Measurements from ENCODE around the gene EML4.

EML4 gene

GRCh38 chr2:42196403-42197267, 27.5 kb downstream of the EML4 start:
- no peak for DNase-seq (ENCODE audit: low read depth in 3 of 3)

GRCh38 chr2:42197792-42198191, 28.6 kb downstream of the EML4 start:
- DNase-seq (ENCODE audit: low read depth in 3 of 3), result no peak

GRCh38 chr2:42198466-42198865, 29.3 kb downstream of the EML4 start:
- no peak for DNase-seq (ENCODE audit: low read depth in 3 of 3)

GRCh38 chr2:42199002-42199401, 29.8 kb downstream of the EML4 start:
- DNase-seq (ENCODE audit: low read depth in 3 of 3), result no peak

- no peak for DNase-seq (ENCODE audit: low read depth in 3 of 3)
Measured at GRCh38 chr2:42199626-42200025, 30.5 kb downstream of the EML4 start.

GRCh38 chr2:42200926-42201855, 32.0 kb downstream of the EML4 start:
- DNase-seq (ENCODE audit: low read depth in 3 of 3), result no peak

GRCh38 chr2:42202634-42203008, 33.5 kb downstream of the EML4 start:
- no peak for DNase-seq (ENCODE audit: low read depth in 3 of 3)

GRCh38 chr2:42203792-42204191, 34.6 kb downstream of the EML4 start:
- no peak for DNase-seq (ENCODE audit: low read depth in 3 of 3)

GRCh38 chr2:42205337-42205736, 36.2 kb downstream of the EML4 start:
- no peak for DNase-seq (ENCODE audit: low read depth in 3 of 3)

- no peak for DNase-seq (ENCODE audit: low read depth in 3 of 3)
Measured at GRCh38 chr2:42207826-42208225, 38.7 kb downstream of the EML4 start.

- DNase-seq (ENCODE audit: low read depth in 3 of 3), result no peak
Measured at GRCh38 chr2:42210203-42210602, 41.0 kb downstream of the EML4 start.

- no peak for DNase-seq (ENCODE audit: low read depth in 3 of 3)
Measured at GRCh38 chr2:42211291-42211690, 42.1 kb downstream of the EML4 start.

GRCh38 chr2:42214669-42215068, 45.5 kb downstream of the EML4 start:
- DNase-seq (ENCODE audit: low read depth in 3 of 3), result no peak

- DNase-seq (ENCODE audit: low read depth in 3 of 3), result no peak
Measured at GRCh38 chr2:42216694-42217093, 47.5 kb downstream of the EML4 start.

GRCh38 chr2:42217307-42217706, 48.2 kb downstream of the EML4 start:
- no peak for DNase-seq (ENCODE audit: low read depth in 3 of 3)

- no peak for DNase-seq (ENCODE audit: low read depth in 3 of 3)
Measured at GRCh38 chr2:42217914-42218313, 48.8 kb downstream of the EML4 start.

- DNase-seq (ENCODE audit: low read depth in 3 of 3), result no peak
Measured at GRCh38 chr2:42218712-42219111, 49.6 kb downstream of the EML4 start.

GRCh38 chr2:42219160-42219559, 50.0 kb downstream of the EML4 start:
- no peak for DNase-seq (ENCODE audit: low read depth in 3 of 3)

- DNase-seq (ENCODE audit: low read depth in 3 of 3), result no peak
Measured at GRCh38 chr2:42220566-42220965, 51.4 kb downstream of the EML4 start.

GRCh38 chr2:42223067-42223854, 54.1 kb downstream of the EML4 start:
- DNase-seq (ENCODE audit: low read depth in 3 of 3), result no peak

- no peak for DNase-seq (ENCODE audit: low read depth in 3 of 3)
Measured at GRCh38 chr2:42223855-42224268, 54.7 kb downstream of the EML4 start.

All from stimulated activated CD4-positive, alpha-beta T cell treated with anti-CD3 and anti-CD28 coated beads, TNF-alpha, amount 100 ng/mL, for 48 hours (primary cell).